Ramos (cell line): ENCODE measurements around the gene NPIPA5.
"Not testable (repeated sequence)": the region's sequence is repeated elsewhere in the genome, so short reads cannot be mapped to it uniquely, and the experiment has no call there.

Experiments
- in situ Hi-C: fragments of 300-500 bp; cut with MboI; formaldehyde crosslinking; loops from one replicate; pipeline ENCODE4 v1.14.3; 2022; ENCODE audit warnings: low sequenced_read_pairs; ENCODE audit not compliant: unreplicated experiment

NPIPA5 gene

GRCh38 chr16:15378194-15378593, at the start of gene NPIPA5:
NPIPA5 (minus strand) TSS chr16:15378294; CDS start chr16:15378294, 0 bp downstream.
- in situ Hi-C loops, result not testable (repeated sequence)

GRCh38 chr16:15427648-15428239, 49.6 kb upstream of the NPIPA5 start:
- in situ Hi-C loops, result loop anchor here (10.0 kb wide), 1 partner anchor 287 kb away; no protein-coding TSS in a partner anchor

GRCh38 chr16:15426796-15427195, 48.7 kb upstream of the NPIPA5 start:
- in situ Hi-C loops, result loop anchor here (10.0 kb wide), 1 partner anchor 288 kb away; no protein-coding TSS in a partner anchor

- in situ Hi-C loops, result loop anchor here (10.0 kb wide), 1 partner anchor 289 kb away; no protein-coding TSS in a partner anchor
Measured at GRCh38 chr16:15425861-15426260, 47.8 kb upstream of the NPIPA5 start.

GRCh38 chr16:15422222-15422621, 44.1 kb upstream of the NPIPA5 start:
- in situ Hi-C loops, result loop anchor here (10.0 kb wide), 1 partner anchor 293 kb away; no protein-coding TSS in a partner anchor

GRCh38 chr16:15421696-15422095, 43.6 kb upstream of the NPIPA5 start:
- in situ Hi-C loops, result loop anchor here (10.0 kb wide), 1 partner anchor 293 kb away; no protein-coding TSS in a partner anchor

- in situ Hi-C loops, result no loop called here
Measured at GRCh38 chr16:15418206-15418605, 40.1 kb upstream of the NPIPA5 start.

GRCh38 chr16:15417197-15417596, 39.1 kb upstream of the NPIPA5 start:
- in situ Hi-C loops, result no loop called here

- in situ Hi-C loops, result no loop called here
Measured at GRCh38 chr16:15415511-15415985, 37.5 kb upstream of the NPIPA5 start.

- in situ Hi-C loops, result not testable (repeated sequence)
Measured at GRCh38 chr16:15409476-15409875, 31.4 kb upstream of the NPIPA5 start.

GRCh38 chr16:15407756-15408155, 29.7 kb upstream of the NPIPA5 start:
- in situ Hi-C loops, result not testable (repeated sequence)

GRCh38 chr16:15404792-15405191, 26.7 kb upstream of the NPIPA5 start:
- in situ Hi-C loops, result no loop called here

- in situ Hi-C loops, result not testable (repeated sequence)
Measured at GRCh38 chr16:15404091-15404490, 26.0 kb upstream of the NPIPA5 start.

- in situ Hi-C loops, result no loop called here
Measured at GRCh38 chr16:15403392-15403995, 25.4 kb upstream of the NPIPA5 start.

GRCh38 chr16:15401972-15402371, 23.9 kb upstream of the NPIPA5 start:
- in situ Hi-C loops, result no loop called here

GRCh38 chr16:15400314-15400713, 22.2 kb upstream of the NPIPA5 start:
- in situ Hi-C loops, result not testable (repeated sequence)

- in situ Hi-C loops, result no loop called here
Measured at GRCh38 chr16:15399317-15399716, 21.2 kb upstream of the NPIPA5 start.

- in situ Hi-C loops, result no loop called here
Measured at GRCh38 chr16:15398618-15399316, 20.7 kb upstream of the NPIPA5 start.

GRCh38 chr16:15396948-15397594, 19.0 kb upstream of the NPIPA5 start:
- in situ Hi-C loops, result no loop called here

GRCh38 chr16:15396509-15396829, 18.4 kb upstream of the NPIPA5 start:
- in situ Hi-C loops, result not testable (repeated sequence)
